BJ (cell line): ENCODE results near the gene C1QTNF8. TPM values are rescaled to one million over a fixed set of nuclear protein-coding genes. Genes with fewer than 3 reads are reported as not detected.
A peak's percentile ranks its signal among the peaks of the same experiment; 100 is the strongest.

Experiments
- CTCF ChIA-PET: fragments of 350-600 bp; formaldehyde crosslinking; extraction: SDS; loops from one replicate; lab custom pipeline; 2021; ENCODE audit warnings: antibody characterized with exemption, inconsistent platforms; lab: Yijun Ruan, JAX
- POLR2A ChIA-PET: fragments of 300-600 bp; sonication (Branson Sonifier 250); formaldehyde crosslinking; extraction: SDS; loops from one replicate; lab custom pipeline; 2021; ENCODE audit warnings: antibody characterized with exemption; lab: Charles Lee
- DNase-seq: peaks from one replicate; pipeline ENCODE4 v3.0.0-alpha.2; 2011; ENCODE audit warnings: low read depth
- H3K27me3 ChIP-seq: 2 replicates; pipeline ENCODE4 v1.6.0; 2011; ENCODE audit warnings: low read length; ENCODE audit not compliant: control insufficient read depth, insufficient read depth
- H3K36me3 ChIP-seq: 2 replicates; pipeline ENCODE4 v1.5.1; 2011; ENCODE audit warnings: low read length; ENCODE audit not compliant: control insufficient read depth, insufficient read depth
- H3K4me3 ChIP-seq: 2 replicates; pipeline ENCODE4 v1.5.1; 2011; ENCODE audit warnings: low read depth, mild to moderate bottlenecking, control low read depth, low read length
- CTCF ChIP-seq: IDR thresholded peaks from 2 replicates; pipeline ENCODE4 v1.5.1; 2011; ENCODE audit warnings: low read depth, mild to moderate bottlenecking, control low read depth, inconsistent platforms, low read length, moderate library complexity; ENCODE audit not compliant: insufficient read depth
- polyA plus RNA-seq: library from polyadenylated mRNA; depleted of rRNA; stranded (reverse); fragments of >200 nt; gene quantifications from 2 replicates; pipeline ENCODE4 v1.2.3, GENCODE V29; 2011

Gene C1QTNF8
- polyA plus RNA-seq, 1 experiment: not detected

- TF ChIP-seq CTCF: no peak
- no peak for DNase-seq
- H3K4me3 ChIP-seq: no peak overlapping the region
- POLR2A ChIA-PET: no interaction called here
- CTCF ChIA-PET: interaction anchor here (1.1 kb wide), 1 partner anchor 133 kb away, joined by 5 read pairs; no protein-coding TSS in a partner anchor
- H3K36me3 ChIP-seq: no peaks in the 10 kb centered on the region
- peaks cover 7% of the 10 kb centered on the region for H3K27me3 ChIP-seq
Observed at GRCh38 chr16:1060416-1061340, 35.4 kb downstream of the C1QTNF8 start.

GRCh38 chr16:1059310-1059709, 36.7 kb downstream of the C1QTNF8 start:
- no peaks in the 10 kb centered on the region; the same call in 1 of the 2 replicates for H3K27me3 ChIP-seq
- H3K4me3 ChIP-seq: no peak overlapping the region
- H3K36me3 ChIP-seq: no peaks in the 10 kb centered on the region
- no peak for TF ChIP-seq CTCF
- POLR2A ChIA-PET: no interaction called here
- no peak for DNase-seq
- CTCF ChIA-PET: interaction anchor here (2.5 to 5.1 kb wide), 2 partner anchors 245 to 347 kb away, joined by 6 to 54 read pairs; no protein-coding TSS in a partner anchor

- POLR2A ChIA-PET: no interaction called here
Observed at GRCh38 chr16:1058216-1058615, 37.8 kb downstream of the C1QTNF8 start.

GRCh38 chr16:1057252-1057932, 38.7 kb downstream of the C1QTNF8 start:
- CTCF ChIA-PET: interaction anchor here (0.6 to 5.1 kb wide), 23 partner anchors 10 to 345 kb away, joined by 3 to 54 read pairs (median 3); partner anchors contain the start of genes CHTF18, RPUSD1 and SSTR5
- Histone ChIP-seq H3K4me3 (no peak overlapping the region), H3K36me3 (no peaks in the 10 kb centered on the region), H3K27me3 (no peaks in the 10 kb centered on the region; the same call in 1 of the 2 replicates)
- no peak for DNase-seq
- TF ChIP-seq CTCF: peak; percentile 85
- POLR2A ChIA-PET: no interaction called here

More at GRCh38 chr16:1058216-1058615, 37.8 kb downstream of the C1QTNF8 start:
- CTCF ChIA-PET: interaction anchor here (0.8 to 5.1 kb wide), 11 partner anchors 10 to 346 kb away, joined by 3 to 54 read pairs (median 4); partner anchors contain the start of gene SSTR5
- Histone ChIP-seq H3K27me3 (no peaks in the 10 kb centered on the region; the same call in 1 of the 2 replicates), H3K36me3 (no peaks in the 10 kb centered on the region), H3K4me3 (no peak overlapping the region)
- DNase-seq: no peak
- no peak for TF ChIP-seq CTCF
